Measurements from ENCODE around the gene HNRNPU.

The HNRNPU gene

DNA sequence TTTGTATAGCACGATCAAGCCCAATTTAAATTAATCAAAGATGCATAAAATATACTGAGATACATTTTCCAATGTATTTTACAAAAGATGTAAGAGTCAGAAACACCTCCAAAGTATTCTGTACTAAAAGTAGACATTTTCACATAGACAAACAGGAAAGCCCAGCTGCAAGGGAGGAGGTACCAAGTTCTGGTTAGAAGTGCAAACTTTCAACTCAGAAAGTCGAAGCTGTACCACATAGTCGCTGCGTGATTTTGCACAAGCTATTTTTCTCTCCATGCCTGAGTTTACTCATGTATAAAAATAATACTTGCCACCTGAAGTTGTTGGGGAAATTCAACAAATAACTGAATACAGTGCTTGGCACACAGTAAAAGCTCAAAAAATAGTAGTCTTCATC, 5.6 kb upstream of the HNRNPU start:
- Histone ChIP-seq H3K4me2 (ENCODE audit: low read length) (no peak overlapping the region), H3K27ac (no peak overlapping the region), H3K4me1 (no peaks in the 10 kb centered on the region), H3K27me3 (ENCODE audit: control insufficient read depth, insufficient read depth, low read length) (no peaks in the 10 kb centered on the region), H2AFZ (no peak overlapping the region), H3K79me2 (no peaks in the 10 kb centered on the region), H3K9ac (no peak overlapping the region), H3K36me3 (ENCODE audit: control insufficient read depth, insufficient read depth, low read length) (no peaks in the 10 kb centered on the region), H3K9me3 (ENCODE audit: control insufficient read depth, low read length) (no peaks in the 10 kb centered on the region), H3K4me3 (ENCODE audit: low read depth, low read length) (no peak overlapping the region)
- TF ChIP-seq CTCF (IDR thresholded peaks at IDR 0.05): no peak

- H3K36me3 ChIP-seq (ENCODE audit: control insufficient read depth, insufficient read depth, low read length): no peaks in the 10 kb centered on the region
- no peak overlapping the region for H3K4me3 ChIP-seq (ENCODE audit: low read depth, low read length)
- no peak overlapping the region for H3K9ac ChIP-seq
- TF ChIP-seq CTCF (IDR thresholded peaks at IDR 0.05): no peak
- H2AFZ ChIP-seq: no peak overlapping the region
- H3K79me2 ChIP-seq: no peaks in the 10 kb centered on the region
- no peak overlapping the region for H3K4me2 ChIP-seq (ENCODE audit: low read length)
- H3K27me3 ChIP-seq (ENCODE audit: control insufficient read depth, insufficient read depth, low read length): no peaks in the 10 kb centered on the region
- no peaks in the 10 kb centered on the region for H3K9me3 ChIP-seq (ENCODE audit: control insufficient read depth, low read length)
- no peaks in the 10 kb centered on the region for H3K4me1 ChIP-seq
- no peak overlapping the region for H3K27ac ChIP-seq
Measured at GRCh38 chr1:244869364-244869827, 5.1 kb upstream of the HNRNPU start.

DNA sequence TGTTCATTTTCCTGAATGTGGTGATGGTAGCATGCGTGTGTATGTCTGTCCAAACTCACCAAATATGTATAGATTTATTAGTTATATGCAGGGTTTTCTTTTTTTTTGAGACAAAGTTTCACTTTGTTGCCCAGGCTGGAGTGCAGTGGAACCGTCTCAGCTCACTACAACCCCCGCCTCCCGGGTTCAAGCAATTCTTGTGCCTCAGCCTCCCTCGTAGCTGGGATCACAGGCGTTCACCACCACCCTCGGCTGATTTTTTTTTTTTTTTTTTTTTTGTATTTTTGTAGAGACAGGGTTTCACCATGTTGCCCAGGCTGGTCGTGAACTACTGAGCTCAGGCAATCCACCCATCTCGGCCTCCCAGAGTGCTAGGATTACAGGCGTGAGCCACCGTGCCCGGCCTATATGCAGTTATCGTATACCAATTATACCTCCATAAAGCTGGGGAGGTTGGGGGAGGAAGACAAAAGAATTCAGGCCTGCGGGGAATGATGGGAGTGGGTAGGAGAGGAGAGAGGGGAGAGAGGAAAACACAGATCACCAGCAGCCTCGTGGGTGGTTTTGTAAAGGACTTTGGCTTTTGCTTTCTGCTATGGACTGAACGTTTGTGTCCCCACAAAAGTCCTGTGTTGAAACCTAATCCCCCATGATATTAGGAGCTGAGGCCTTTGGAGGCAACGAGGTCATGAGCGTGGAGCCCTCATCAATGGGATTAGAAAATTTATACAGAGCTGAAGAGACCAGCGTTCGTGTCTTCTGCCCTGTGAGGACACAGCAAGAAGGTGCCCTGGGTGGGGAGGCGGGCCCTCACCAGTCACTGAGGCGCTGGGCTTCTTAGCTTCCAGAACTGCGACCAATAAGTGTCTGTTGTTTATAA, 4.4 kb upstream of the HNRNPU start:
- Histone ChIP-seq H3K4me2 (ENCODE audit: low read length) (no peak overlapping the region), H3K9me3 (ENCODE audit: control insufficient read depth, low read length) (no peaks in the 10 kb centered on the region), H2AFZ (no peak overlapping the region), H3K4me1 (no peaks in the 10 kb centered on the region), H3K79me2 (peaks cover 2% of the 10 kb centered on the region), H3K27me3 (ENCODE audit: control insufficient read depth, insufficient read depth, low read length) (no peaks in the 10 kb centered on the region), H3K4me3 (ENCODE audit: low read depth, low read length) (no peak overlapping the region), H3K36me3 (ENCODE audit: control insufficient read depth, insufficient read depth, low read length) (no peaks in the 10 kb centered on the region), H3K27ac (no peak overlapping the region), H3K9ac (no peak overlapping the region)
- no peak for TF ChIP-seq CTCF (IDR thresholded peaks at IDR 0.05)

DNA sequence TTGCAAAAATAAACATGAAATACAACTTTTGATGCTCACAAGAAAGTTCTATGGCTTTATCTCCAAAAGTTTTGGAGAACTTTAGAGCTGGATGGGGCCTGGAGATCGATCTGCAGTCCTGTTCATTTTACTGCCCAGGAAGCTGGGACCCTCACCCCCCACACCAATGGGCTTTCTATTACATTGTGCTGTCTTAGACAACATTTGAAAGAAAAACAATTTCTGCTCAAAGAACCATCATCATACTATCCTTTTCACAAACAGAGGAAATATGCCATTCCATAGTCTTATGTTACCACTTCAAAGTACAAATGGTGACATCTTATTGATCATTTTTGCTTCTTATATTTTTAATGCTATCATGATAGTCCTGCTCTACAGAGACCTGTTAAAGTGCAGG, 2.0 kb upstream of the HNRNPU start:
- no peak for TF ChIP-seq CTCF (IDR thresholded peaks at IDR 0.05)
- no peaks in the 10 kb centered on the region for H3K27me3 ChIP-seq (ENCODE audit: control insufficient read depth, insufficient read depth, low read length)
- no peaks in the 10 kb centered on the region for H3K36me3 ChIP-seq (ENCODE audit: control insufficient read depth, insufficient read depth, low read length)
- H3K9ac ChIP-seq: no peak overlapping the region
- peaks cover under 1% of the 10 kb centered on the region for H3K4me1 ChIP-seq
- no peak overlapping the region for H3K4me2 ChIP-seq (ENCODE audit: low read length)
- no peaks in the 10 kb centered on the region for H3K9me3 ChIP-seq (ENCODE audit: control insufficient read depth, low read length)
- H3K4me3 ChIP-seq (ENCODE audit: low read depth, low read length): no peak overlapping the region
- no peak overlapping the region for H3K27ac ChIP-seq
- H3K79me2 ChIP-seq: peaks cover 7% of the 10 kb centered on the region
- H2AFZ ChIP-seq: no peak overlapping the region

DNA sequence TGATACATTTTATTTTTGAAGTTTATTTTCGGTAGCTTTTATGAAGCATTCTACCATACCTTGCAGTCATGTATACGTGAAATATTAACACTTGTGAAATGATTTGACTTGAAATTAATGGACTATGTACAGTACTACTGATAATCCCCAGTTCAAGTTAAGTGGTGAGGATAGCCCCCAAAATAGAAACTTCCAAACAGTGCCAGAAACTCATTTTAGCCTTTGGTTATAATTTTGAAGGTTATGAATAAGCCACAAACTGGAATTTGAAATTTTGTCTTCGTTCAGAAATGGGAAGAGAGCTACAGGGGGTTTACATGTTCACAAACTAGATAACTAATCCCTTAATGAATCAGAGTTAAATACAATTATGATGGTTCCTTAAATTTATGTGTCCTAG, 1.5 kb upstream of the HNRNPU start:
- peaks cover 6% of the 10 kb centered on the region for H3K4me1 ChIP-seq
- no peak for TF ChIP-seq CTCF (IDR thresholded peaks at IDR 0.05)
- no peak overlapping the region for H3K4me3 ChIP-seq (ENCODE audit: low read depth, low read length)

More for the DNA sequence above, 1.5 kb upstream of the HNRNPU start:
- Histone ChIP-seq H3K9ac (no peak overlapping the region), H3K79me2 (peaks cover 12% of the 10 kb centered on the region), H3K27ac (no peak overlapping the region), H3K36me3 (ENCODE audit: control insufficient read depth, insufficient read depth, low read length) (no peaks in the 10 kb centered on the region), H3K27me3 (ENCODE audit: control insufficient read depth, insufficient read depth, low read length) (no peaks in the 10 kb centered on the region), H3K4me2 (ENCODE audit: low read length) (no peak overlapping the region), H3K9me3 (ENCODE audit: control insufficient read depth, low read length) (no peaks in the 10 kb centered on the region), H2AFZ (no peak overlapping the region)
